GM18520 (cell line): Measurements from ENCODE around the gene AMD1.
"Not testable (repeated sequence)": the region's sequence is repeated elsewhere in the genome, so short reads cannot be mapped to it uniquely, and the experiment has no call there.

ENCODE experiments used
- ATAC-seq: cut with Tn5 transposase; IDR thresholded peaks from one replicate; pipeline ENCODE4 v1.9.1; 2021; ENCODE audit not compliant: unreplicated experiment

The AMD1 gene

GRCh38 chr6:110877569-110877968, 3.0 kb downstream of the AMD1 start:
- ATAC-seq = no peak

GRCh38 chr6:110878751-110879522, 4.4 kb downstream of the AMD1 start:
- ATAC-seq = no peak

- no peak for ATAC-seq
Observed at GRCh38 chr6:110880651-110881050, 6.1 kb downstream of the AMD1 start.

GRCh38 chr6:110881546-110882273, 7.1 kb downstream of the AMD1 start:
- ATAC-seq = no peak

- no peak for ATAC-seq
Observed at GRCh38 chr6:110882274-110882619, 7.7 kb downstream of the AMD1 start.

- ATAC-seq = no peak
Observed at GRCh38 chr6:110882824-110883554, 8.4 kb downstream of the AMD1 start.

- no peak for ATAC-seq
Observed at GRCh38 chr6:110884321-110884720, 9.7 kb downstream of the AMD1 start.

- no peak for ATAC-seq
Observed at GRCh38 chr6:110885526-110885925, 10.9 kb downstream of the AMD1 start.

GRCh38 chr6:110886555-110887167, 12.1 kb downstream of the AMD1 start:
- no peak for ATAC-seq

GRCh38 chr6:110890288-110890687, 15.7 kb downstream of the AMD1 start:
- ATAC-seq = no peak

GRCh38 chr6:110895907-110896608, 21.5 kb downstream of the AMD1 start:
- no peak for ATAC-seq

GRCh38 chr6:110897433-110897832, 22.8 kb downstream of the AMD1 start:
- no peak for ATAC-seq

GRCh38 chr6:110898111-110898510, 23.5 kb downstream of the AMD1 start:
- ATAC-seq = no peak

GRCh38 chr6:110900028-110900598, 25.5 kb downstream of the AMD1 start:
- ATAC-seq = no peak

GRCh38 chr6:110901601-110902000, 27.0 kb downstream of the AMD1 start:
- ATAC-seq = not testable (repeated sequence)

GRCh38 chr6:110902091-110902490, 27.5 kb downstream of the AMD1 start:
- ATAC-seq = no peak

- ATAC-seq = not testable (repeated sequence)
Observed at GRCh38 chr6:110906273-110906672, 31.7 kb downstream of the AMD1 start.

- ATAC-seq = no peak
Observed at GRCh38 chr6:110930781-110931180, 56.2 kb downstream of the AMD1 start.

- no peak for ATAC-seq
Observed at GRCh38 chr6:110933912-110934311, 59.3 kb downstream of the AMD1 start.

- no peak for ATAC-seq
Observed at GRCh38 chr6:110934381-110934898, 59.9 kb downstream of the AMD1 start.
